ENCODE measurements around the gene GGT5. TPM values are rescaled to one million over a fixed set of nuclear protein-coding genes. Genes with fewer than 3 reads are reported as not detected.
"Not testable (repeated sequence)": the region's sequence is repeated elsewhere in the genome, so short reads cannot be mapped to it uniquely, and the experiment has no call there.

Gene GGT5
- total and polyA plus RNA-seq, 2 of the 13 experiments (the other 11 are each of a cell fraction or from before 2014, with no cell fraction given), result 0.69 to 3.1 TPM

- over 99% methylated on average over 6 of the region's 6 CpGs for WGBS (ENCODE audit: low lambda C conversion rate)
- ChIA-PET POLR2A (no interaction called here), CTCF (ENCODE audit: low intra/inter-chr PET ratio, low total read pairs) (no interaction called here)
- no peak overlapping the region for H3K27ac ChIP-seq (ENCODE audit: extremely low read length, insufficient read depth, low read length)
- H3K36me3 ChIP-seq (replicated peaks in 1 of 2; ENCODE audit: control insufficient read depth in 1 of 2, insufficient read depth in 2 of 2, low read length in 2 of 2), result no peaks in the 10 kb centered on the region
- no peak overlapping the region for H3K9ac ChIP-seq (ENCODE audit: insufficient read depth, low read depth, low read length)
- FAIRE-seq (no peak), DNase-seq (ENCODE audit: low spot score) (no peak), ATAC-seq (no peak)
- intact Hi-C loops (cut with micrococcal nuclease; ENCODE audit: unreplicated experiment), result loop anchor here (10.0 kb wide), 1 partner anchor 286 kb away; no protein-coding TSS in a partner anchor
- peaks cover 32% of the 10 kb centered on the region for H3K4me1 ChIP-seq (ENCODE audit: insufficient read depth, low read length)
- TF ChIP-seq TBX2 (CRISPR knock-in tag; IDR thresholded peaks at IDR 0.05; ENCODE audit: borderline replicate concordance) (no peak), CBX1 (IDR thresholded peaks at IDR 0.05; ENCODE audit: low read depth) (no peak), ZMYM2 (CRISPR knock-in tag; IDR thresholded peaks at IDR 0.05) (no peak), NFIC (IDR thresholded peaks at IDR 0.05; ENCODE audit: low read length) (no peak), HNRNPH1 (optimal IDR thresholded peaks at IDR 0.05; ENCODE audit: low read depth, low read length) (no peak)
- no peak overlapping the region for H2AFZ ChIP-seq (ENCODE audit: low read length)
- H3K9me3 ChIP-seq (ENCODE audit: low read length), result no peaks in the 10 kb centered on the region
- no peaks in the 10 kb centered on the region for H3K79me2 ChIP-seq (ENCODE audit: insufficient read depth, low read length)
- in situ Hi-C loops (cut with HindIII; ENCODE audit: extremely low pct_ligation_motif_present, low pct_unique_long_range_greater_than_20kb), result no loop called here
- no peaks in the 10 kb centered on the region for H3K27me3 ChIP-seq (ENCODE audit: control insufficient read depth in 1 of 2, insufficient read depth in 2 of 2, low read length in 2 of 2)
- no peaks in the 10 kb centered on the region for H4K20me1 ChIP-seq (ENCODE audit: insufficient read depth, low read length)
- no peak overlapping the region for H3K4me3 ChIP-seq (replicated peaks in 1 of 3; ENCODE audit: insufficient read depth in 1 of 3, low read depth in 2 of 3, low read length in 3 of 3)
- no peak overlapping the region for H3K4me2 ChIP-seq (ENCODE audit: low read depth, low read length)
- no TSS peak for BruUV-seq (replicated peaks)
Measured at GRCh38 chr22:24240381-24240780, 4.5 kb downstream of the GGT5 start.

- in situ Hi-C loops (cut with HindIII; ENCODE audit: extremely low pct_ligation_motif_present, low pct_unique_long_range_greater_than_20kb); H3K36me3 ChIP-seq (replicated peaks in 1 of 2; ENCODE audit: control insufficient read depth in 1 of 2, insufficient read depth in 2 of 2, low read length in 2 of 2); H3K4me3 ChIP-seq (replicated peaks in 1 of 3; ENCODE audit: insufficient read depth in 1 of 3, low read depth in 2 of 3, low read length in 3 of 3); H3K4me2 ChIP-seq (ENCODE audit: low read depth, low read length); H3K9ac ChIP-seq (ENCODE audit: insufficient read depth, low read depth, low read length); POLR2A ChIA-PET; DNase-seq (ENCODE audit: low spot score); ATAC-seq; H3K9me3 ChIP-seq (ENCODE audit: low read length); H2AFZ ChIP-seq (ENCODE audit: low read length); H4K20me1 ChIP-seq (ENCODE audit: insufficient read depth, low read length); H3K79me2 ChIP-seq (ENCODE audit: insufficient read depth, low read length); FAIRE-seq; H3K27me3 ChIP-seq (ENCODE audit: control insufficient read depth in 1 of 2, insufficient read depth in 2 of 2, low read length in 2 of 2); H3K27ac ChIP-seq (ENCODE audit: extremely low read length, insufficient read depth, low read length); CTCF ChIA-PET (ENCODE audit: low intra/inter-chr PET ratio, low total read pairs); intact Hi-C loops (cut with micrococcal nuclease; ENCODE audit: unreplicated experiment); BruUV-seq (replicated peaks): not testable (repeated sequence)
- WGBS (ENCODE audit: low lambda C conversion rate), result 89% methylated on average over 13 of the region's 13 CpGs
- peaks cover 12% of the 10 kb centered on the region for H3K4me1 ChIP-seq (ENCODE audit: insufficient read depth, low read length)
Measured at GRCh38 chr22:24238101-24238694, 6.7 kb downstream of the GGT5 start.

Data from HepG2 (cell line).